ENCODE data around the gene KPNA6. TPM values are rescaled to one million over a fixed set of nuclear protein-coding genes. Genes with fewer than 3 reads are reported as not detected.

Gene KPNA6
- total and polyA plus RNA-seq, 2 of the 13 experiments (the other 11 are each of a cell fraction or from before 2014, with no cell fraction given): 22.0 to 47.5 TPM

DNA sequence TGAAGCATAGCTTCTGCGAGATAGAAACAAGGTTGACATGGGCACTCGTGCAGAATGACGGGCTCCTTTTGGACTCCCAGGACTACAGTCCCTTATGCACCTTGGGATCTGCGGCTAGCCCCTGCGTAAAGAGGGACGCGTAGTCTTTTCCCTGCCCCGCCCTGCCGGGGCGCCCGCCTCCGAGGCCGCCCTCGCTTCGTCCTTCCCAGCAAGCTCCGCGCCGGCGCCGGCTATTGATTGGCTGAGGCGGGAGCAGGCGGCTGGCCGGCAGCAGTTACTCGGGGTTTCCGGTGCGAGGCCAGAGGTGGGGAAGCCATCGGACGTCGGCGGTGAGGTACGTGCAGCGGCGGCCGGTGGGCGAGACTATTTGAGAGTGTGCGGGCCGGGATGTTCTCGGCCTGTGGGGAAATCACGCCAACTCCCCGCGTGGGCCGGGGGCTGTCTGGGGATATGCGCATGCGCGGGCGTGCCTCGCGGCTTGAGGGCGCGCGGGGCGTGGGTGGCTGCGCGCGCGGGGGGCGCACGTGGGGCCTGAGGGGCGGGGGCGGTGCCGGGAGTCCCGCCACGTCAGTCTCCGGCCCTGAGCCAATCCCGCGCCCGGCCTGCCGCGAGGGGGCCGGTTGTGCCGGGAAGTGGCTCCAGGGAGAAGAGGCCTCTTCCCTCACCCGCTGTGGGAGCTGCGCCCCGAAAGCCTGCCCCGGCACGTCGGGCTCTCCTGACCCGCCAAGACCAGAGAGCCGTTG, 71.8 kb downstream of the KPNA6 start, which contains the start of gene TXLNA (continued):
- TF ChIP-seq ZNF674 (CRISPR knock-in tag; IDR thresholded peaks at IDR 0.05; ENCODE audit: low read depth) (peak; percentile 91; the same call in 1 of the 2 replicates), ZNF737 (CRISPR knock-in tag; IDR thresholded peaks at IDR 0.05; ENCODE audit: borderline replicate concordance) (peak; percentile 91; the same call in 1 of the 2 replicates), NFKB2 (CRISPR knock-in tag; IDR thresholded peaks at IDR 0.05; ENCODE audit: borderline replicate concordance) (peak; percentile 90; the same call in 1 of the 2 replicates), KLF13 (CRISPR knock-in tag; IDR thresholded peaks at IDR 0.05) (0 out of 2 replicates have a peak, but pooled peaks have one; percentile 44), DNMT3B (CRISPR knock-in tag; conservative IDR thresholded peaks at IDR 0.05) (no peak; the same call in 1 of the 2 replicates), ZNF451 (CRISPR knock-in tag; IDR thresholded peaks at IDR 0.05) (peak; percentile 76), SAFB2 (CRISPR knock-in tag; IDR thresholded peaks at IDR 0.05; ENCODE audit: borderline replicate concordance, low read depth) (peak; percentile 79; the same call in 1 of the 2 replicates), KLF12 (CRISPR knock-in tag; IDR thresholded peaks at IDR 0.05; ENCODE audit: borderline replicate concordance) (peak; percentile 53), ZBTB7B (CRISPR knock-in tag; IDR thresholded peaks at IDR 0.05) (peak; percentile 36; the same call in 1 of the 2 replicates), MAFK (conservative IDR thresholded peaks at IDR 0.05 in 1 of 2, IDR thresholded peaks at IDR 0.05 in 1 of 2; ENCODE audit: low read length in 2 of 2) (no peak), POGK (CRISPR knock-in tag; conservative IDR thresholded peaks at IDR 0.05) (peak; percentile 96), CENPX (CRISPR knock-in tag; IDR thresholded peaks at IDR 0.05) (no peak), ZNF792 (CRISPR knock-in tag; IDR thresholded peaks at IDR 0.05) (peak; percentile 57), SMC3 (IDR thresholded peaks at IDR 0.05; ENCODE audit: low read length) (no peak), BORCS8-MEF2B (CRISPR knock-in tag; IDR thresholded peaks at IDR 0.05) (peak; percentile 94), RBM22 (optimal IDR thresholded peaks at IDR 0.05; ENCODE audit: low read length) (no peak), ZNF672 (CRISPR knock-in tag; IDR thresholded peaks at IDR 0.05) (peak; percentile 83; the same call in 1 of the 2 replicates), PAX8 (CRISPR knock-in tag; IDR thresholded peaks at IDR 0.05; ENCODE audit: borderline replicate concordance) (peak; percentile 62; the same call in 1 of the 2 replicates)
- TF ChIP-seq, protein P1, sequence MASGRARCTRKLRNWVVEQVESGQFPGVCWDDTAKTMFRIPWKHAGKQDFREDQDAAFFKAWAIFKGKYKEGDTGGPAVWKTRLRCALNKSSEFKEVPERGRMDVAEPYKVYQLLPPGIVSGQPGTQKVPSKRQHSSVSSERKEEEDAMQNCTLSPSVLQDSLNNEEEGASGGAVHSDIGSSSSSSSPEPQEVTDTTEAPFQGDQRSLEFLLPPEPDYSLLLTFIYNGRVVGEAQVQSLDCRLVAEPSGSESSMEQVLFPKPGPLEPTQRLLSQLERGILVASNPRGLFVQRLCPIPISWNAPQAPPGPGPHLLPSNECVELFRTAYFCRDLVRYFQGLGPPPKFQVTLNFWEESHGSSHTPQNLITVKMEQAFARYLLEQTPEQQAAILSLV (CRISPR knock-in tag; IDR thresholded peaks at IDR 0.05; ENCODE audit: borderline replicate concordance): peak; percentile 96; the same call in 1 of the 2 replicates
- TF ChIP-seq, protein P2, sequence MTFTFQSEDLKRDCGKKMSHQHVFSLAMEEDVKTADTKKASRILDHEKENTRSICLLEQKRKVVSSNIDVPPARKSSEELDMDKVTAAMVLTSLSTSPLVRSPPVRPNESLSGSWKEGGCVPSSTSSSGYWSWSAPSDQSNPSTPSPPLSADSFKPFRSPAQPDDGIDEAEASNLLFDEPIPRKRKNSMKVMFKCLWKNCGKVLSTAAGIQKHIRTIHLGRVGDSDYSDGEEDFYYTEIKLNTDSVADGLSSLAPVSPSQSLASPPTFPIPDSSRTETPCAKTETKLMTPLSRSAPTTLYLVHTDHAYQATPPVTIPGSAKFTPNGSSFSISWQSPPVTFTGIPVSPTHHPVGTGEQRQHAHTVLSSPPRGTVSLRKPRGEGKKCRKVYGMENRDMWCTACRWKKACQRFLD (CRISPR knock-in tag; IDR thresholded peaks at IDR 0.05; ENCODE audit: borderline replicate concordance): peak; percentile 66; the same call in 1 of the 2 replicates
- TF ChIP-seq, protein P3, sequence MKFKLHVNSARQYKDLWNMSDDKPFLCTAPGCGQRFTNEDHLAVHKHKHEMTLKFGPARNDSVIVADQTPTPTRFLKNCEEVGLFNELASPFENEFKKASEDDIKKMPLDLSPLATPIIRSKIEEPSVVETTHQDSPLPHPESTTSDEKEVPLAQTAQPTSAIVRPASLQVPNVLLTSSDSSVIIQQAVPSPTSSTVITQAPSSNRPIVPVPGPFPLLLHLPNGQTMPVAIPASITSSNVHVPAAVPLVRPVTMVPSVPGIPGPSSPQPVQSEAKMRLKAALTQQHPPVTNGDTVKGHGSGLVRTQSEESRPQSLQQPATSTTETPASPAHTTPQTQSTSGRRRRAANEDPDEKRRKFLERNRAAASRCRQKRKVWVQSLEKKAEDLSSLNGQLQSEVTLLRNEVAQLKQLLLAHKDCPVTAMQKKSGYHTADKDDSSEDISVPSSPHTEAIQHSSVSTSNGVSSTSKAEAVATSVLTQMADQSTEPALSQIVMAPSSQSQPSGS (CRISPR knock-in tag; IDR thresholded peaks at IDR 0.05): peak; percentile 68; the same call in 1 of the 2 replicates
- TF ChIP-seq, protein P4, sequence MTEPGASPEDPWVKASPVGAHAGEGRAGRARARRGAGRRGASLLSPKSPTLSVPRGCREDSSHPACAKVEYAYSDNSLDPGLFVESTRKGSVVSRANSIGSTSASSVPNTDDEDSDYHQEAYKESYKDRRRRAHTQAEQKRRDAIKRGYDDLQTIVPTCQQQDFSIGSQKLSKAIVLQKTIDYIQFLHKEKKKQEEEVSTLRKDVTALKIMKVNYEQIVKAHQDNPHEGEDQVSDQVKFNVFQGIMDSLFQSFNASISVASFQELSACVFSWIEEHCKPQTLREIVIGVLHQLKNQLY (CRISPR knock-in tag; IDR thresholded peaks at IDR 0.05): peak; percentile 22; the same call in 1 of the 2 replicates
- TF ChIP-seq, protein P5, sequence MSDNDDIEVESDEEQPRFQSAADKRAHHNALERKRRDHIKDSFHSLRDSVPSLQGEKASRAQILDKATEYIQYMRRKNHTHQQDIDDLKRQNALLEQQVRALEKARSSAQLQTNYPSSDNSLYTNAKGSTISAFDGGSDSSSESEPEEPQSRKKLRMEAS (IDR thresholded peaks at IDR 0.05): peak; percentile 99
